Kidney epithelial cell (primary cell): ENCODE results near the gene LAMA5. TPM values are rescaled to one million over a fixed set of nuclear protein-coding genes. Genes with fewer than 3 reads are reported as not detected.

Experiments used
- DNase-seq: peaks from one replicate; pipeline ENCODE4 v3.0.0-alpha.2; 2010; ENCODE audit warnings: low read depth
- H3K27me3 ChIP-seq: 2 replicates; pipeline ENCODE4 v1.6.0; 2011; ENCODE audit warnings: low read length; ENCODE audit not compliant: control insufficient read depth, insufficient read depth
- H3K36me3 ChIP-seq: 2 replicates; pipeline ENCODE4 v1.5.1; 2011; ENCODE audit warnings: low read length; ENCODE audit not compliant: control insufficient read depth, insufficient read depth
- H3K4me3 ChIP-seq: 2 replicates; pipeline ENCODE4 v1.5.1; 2011; ENCODE audit warnings: low read depth, mild to moderate bottlenecking, control low read depth, low read length
- CTCF ChIP-seq: IDR thresholded peaks from 2 replicates; pipeline ENCODE4 v1.5.1; 2011; ENCODE audit warnings: mild to moderate bottlenecking, moderate library complexity, low read length, control low read depth, inconsistent platforms; ENCODE audit not compliant: insufficient read depth, poor library complexity, severe bottlenecking
- total RNA-seq: library from RNA; depleted of rRNA; stranded (reverse); fragments of >200 nt; gene quantifications from 2 replicates; pipeline ENCODE4 v1.2.3, GENCODE V29; 2015

The LAMA5 gene
- total RNA-seq, 1 donor from 2014 or later = 359 TPM

GRCh38 chr20:62408055-62408454 is 40.9 kb upstream of the LAMA5 start:
- Histone ChIP-seq H3K4me3 (no peak overlapping the region), H3K27me3 (peaks cover 16% of the 10 kb centered on the region), H3K36me3 (no peaks in the 10 kb centered on the region)
- no peak for DNase-seq
- no peak for TF ChIP-seq CTCF

GRCh38 chr20:62407221-62407992 is 40.3 kb upstream of the LAMA5 start, which contains the start of gene CABLES2:
Gene CABLES2 (minus strand): TSS chr20:62407285. CDS start chr20:62407276, 9 bp downstream.
- Histone ChIP-seq H3K36me3 (no peaks in the 10 kb centered on the region), H3K4me3 (peak within 1 kb of the TSS; percentile 57), H3K27me3 (peaks cover 16% of the 10 kb centered on the region)
- no peak for TF ChIP-seq CTCF
- peak; percentile 72 for DNase-seq

GRCh38 chr20:62406635-62407176 is 39.6 kb upstream of the LAMA5 start:
- Histone ChIP-seq H3K36me3 (no peaks in the 10 kb centered on the region), H3K27me3 (peaks cover 16% of the 10 kb centered on the region), H3K4me3 (peak overlapping the region; percentile 57)
- DNase-seq = no peak
- TF ChIP-seq CTCF = no peak

GRCh38 chr20:62405981-62406513 is 38.9 kb upstream of the LAMA5 start:
- Histone ChIP-seq H3K36me3 (no peaks in the 10 kb centered on the region), H3K27me3 (peaks cover 9% of the 10 kb centered on the region), H3K4me3 (peak overlapping the region; percentile 57)
- TF ChIP-seq CTCF = no peak
- DNase-seq = no peak

GRCh38 chr20:62405108-62405980 is 38.2 kb upstream of the LAMA5 start:
- Histone ChIP-seq H3K36me3 (no peaks in the 10 kb centered on the region), H3K27me3 (peaks cover 4% of the 10 kb centered on the region), H3K4me3 (no peak overlapping the region)
- TF ChIP-seq CTCF = peak; percentile 65
- DNase-seq = no peak
